Metanephros (tissue), 1 donor: ENCODE results near the gene NFYA. TPM values are rescaled to one million over a fixed set of nuclear protein-coding genes. Genes with fewer than 3 reads are reported as not detected.

Experiments
- total RNA-seq: library from RNA; depleted of rRNA; stranded (reverse); fragments of >200 nt; gene quantifications from one replicate; pipeline ENCODE4 v1.2.3, GENCODE V29; 2014

Gene NFYA
- 42.5 TPM for total RNA-seq

GRCh38 chr6:41072836-41073202, at the start of gene NFYA:
Gene NFYA, plus strand, starts transcription at chr6:41072974. Its CDS starts 6,116 bp downstream, at chr6:41079090.

GRCh38 chr6:41039060-41039998, 33.4 kb upstream of the NFYA start, which contains the start of gene UNC5CL:
Gene UNC5CL, minus strand, starts transcription at chr6:41039221. Its CDS starts 4,147 bp downstream, at chr6:41035074.

DNA sequence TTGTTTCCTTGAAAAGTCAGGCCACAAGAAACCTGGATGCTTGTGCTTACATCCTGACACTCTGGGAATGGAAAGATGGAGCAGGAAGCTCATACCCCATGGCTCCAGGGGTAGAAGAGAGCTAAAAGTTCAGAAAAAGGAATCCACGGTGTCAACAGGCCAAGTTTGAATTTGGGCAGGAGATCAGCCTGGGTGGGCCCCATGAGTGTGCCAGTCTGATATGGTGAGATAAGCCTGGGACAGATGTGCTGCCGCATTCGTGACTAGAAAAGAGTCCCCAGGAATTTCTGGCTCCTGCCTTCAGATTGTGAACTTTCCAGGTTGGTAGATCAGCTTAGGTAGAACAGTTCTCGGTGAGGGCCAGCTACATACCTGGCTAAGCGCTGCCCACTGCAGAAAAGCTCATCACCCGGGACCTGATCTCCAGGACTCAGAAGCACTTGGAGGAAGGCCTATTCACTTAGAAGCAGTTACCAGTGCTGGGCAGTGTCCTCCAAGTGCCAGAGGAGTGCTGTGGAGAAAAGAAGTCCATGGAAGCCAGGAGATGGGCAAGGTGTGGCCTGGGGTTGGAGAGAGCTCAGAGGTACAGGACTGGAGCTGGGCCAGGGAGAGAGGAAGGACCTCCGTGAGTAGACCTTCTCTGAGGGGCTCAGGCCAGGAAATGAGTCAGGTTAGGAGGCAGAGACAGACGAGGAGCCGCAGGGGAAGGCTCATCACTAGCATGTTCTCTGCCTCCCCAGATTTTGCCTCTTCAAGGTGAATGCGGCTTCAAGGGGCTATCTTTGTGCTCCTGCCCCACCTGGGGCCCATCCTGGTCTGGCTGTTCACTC, 30.3 kb upstream of the NFYA start, which contains the start of gene TSPO2:
Gene TSPO2 (plus strand): TSS at position 242 of the 830 bp plus-strand sequence. CDS start 519 bp downstream, at position 761.

GRCh38 chr6:41053041-41053440, 19.7 kb upstream of the NFYA start, which contains the start of gene APOBEC2:
Gene APOBEC2, plus strand, starts transcription at chr6:41053202. Its CDS starts 146 bp downstream, at chr6:41053348.

GRCh38 chr6:41071923-41072835, 595 bp upstream of the NFYA start, which contains the start of gene OARD1:
Gene OARD1, minus strand, starts transcription at chr6:41072356. Its CDS starts 722 bp downstream, at chr6:41071634.

Other genes with a start within 250 kb of the NFYA start
- 14.6 TPM for gene UNC5CL, start 33.8 kb upstream of the NFYA start, total RNA-seq
- 1.5 TPM for gene TSPO2, start 30.5 kb upstream of the NFYA start, total RNA-seq
- 197 TPM for gene APOBEC2, start 19.8 kb upstream of the NFYA start, total RNA-seq
- 30.7 TPM for gene OARD1, start 618 bp upstream of the NFYA start, total RNA-seq
- 2.2 TPM for gene TREML1, start 81.4 kb downstream of the NFYA start, total RNA-seq
- 0.99 TPM for gene TREM2, start 90.1 kb downstream of the NFYA start, total RNA-seq
- gene TREML2, start 128.2 kb downstream of the NFYA start, total RNA-seq = 0.76 TPM
- 0.12 TPM for gene TREML4, start 155.4 kb downstream of the NFYA start, total RNA-seq
- gene TREM1, start 213.7 kb downstream of the NFYA start, total RNA-seq = 1.2 TPM